ENCODE measurements around the gene MAOA.
"Not testable (repeated sequence)": the region's sequence is repeated elsewhere in the genome, so short reads cannot be mapped to it uniquely, and the experiment has no call there.

The MAOA gene

DNA sequence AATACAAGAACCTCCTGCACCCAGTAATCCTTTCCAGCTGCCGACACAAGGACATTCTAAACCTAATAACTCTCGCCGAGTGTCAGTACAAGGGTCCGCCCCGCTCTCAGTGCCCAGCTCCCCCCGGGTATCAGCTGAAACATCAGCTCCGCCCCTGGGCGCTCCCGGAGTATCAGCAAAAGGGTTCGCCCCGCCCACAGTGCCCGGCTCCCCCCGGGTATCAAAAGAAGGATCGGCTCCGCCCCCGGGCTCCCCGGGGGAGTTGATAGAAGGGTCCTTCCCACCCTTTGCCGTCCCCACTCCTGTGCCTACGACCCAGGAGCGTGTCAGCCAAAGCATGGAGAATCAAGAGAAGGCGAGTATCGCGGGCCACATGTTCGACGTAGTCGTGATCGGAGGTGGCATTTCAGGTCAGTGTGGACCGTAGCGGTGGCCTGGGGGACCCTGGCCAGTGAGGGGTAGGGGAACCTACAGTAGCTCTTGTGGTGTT, at the start of gene MAOA:
Gene MAOA, plus strand, starts transcription at position 295 of the 490 bp plus-strand sequence. Its CDS starts 43 bp downstream, at position 338.
- peak; percentile 4 for DNase-seq

DNA sequence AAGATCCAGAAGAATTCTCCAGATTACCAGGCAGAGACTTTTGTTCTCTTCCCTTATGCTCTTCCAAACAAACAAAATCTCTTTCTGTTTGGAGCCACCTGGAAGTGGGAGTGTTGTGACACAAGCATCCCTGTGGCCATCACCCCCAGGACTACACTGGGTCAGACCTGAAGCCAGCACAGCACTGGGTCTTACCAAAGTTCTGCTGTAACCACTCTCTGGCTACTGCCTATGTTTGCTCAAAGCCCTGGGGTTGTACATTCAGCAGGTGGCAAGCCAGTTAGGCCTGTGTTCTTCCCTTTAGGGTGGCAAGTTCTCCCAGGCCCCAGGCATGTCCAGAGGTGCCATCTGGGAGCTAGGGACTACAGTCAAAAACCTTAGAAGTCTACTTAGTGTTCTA, 43.7 kb upstream of the MAOA start:
- no peak for DNase-seq

DNA sequence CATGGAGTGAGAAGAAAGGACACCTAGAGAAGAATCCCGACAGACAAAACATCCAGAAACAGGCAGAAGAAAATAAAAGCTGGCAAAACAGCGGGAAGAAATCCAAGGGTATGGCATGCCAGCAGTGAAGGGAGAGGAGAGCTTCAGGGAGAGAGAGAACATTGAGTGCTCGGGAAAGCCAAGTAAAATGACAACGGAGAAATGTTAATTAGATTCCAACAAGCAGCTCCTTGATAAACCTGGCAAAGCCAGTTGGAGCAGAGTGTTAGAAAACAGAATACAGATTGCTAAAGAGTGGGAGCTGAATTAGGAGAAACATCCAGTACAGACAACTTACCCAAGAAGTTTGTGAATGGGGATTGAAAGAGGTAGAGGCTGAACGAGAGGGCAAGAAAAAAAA, 40.4 kb upstream of the MAOA start:
- no peak for DNase-seq

GRCh38 chrX:43618366-43619205, 37.5 kb upstream of the MAOA start:
- no peak for DNase-seq

DNA sequence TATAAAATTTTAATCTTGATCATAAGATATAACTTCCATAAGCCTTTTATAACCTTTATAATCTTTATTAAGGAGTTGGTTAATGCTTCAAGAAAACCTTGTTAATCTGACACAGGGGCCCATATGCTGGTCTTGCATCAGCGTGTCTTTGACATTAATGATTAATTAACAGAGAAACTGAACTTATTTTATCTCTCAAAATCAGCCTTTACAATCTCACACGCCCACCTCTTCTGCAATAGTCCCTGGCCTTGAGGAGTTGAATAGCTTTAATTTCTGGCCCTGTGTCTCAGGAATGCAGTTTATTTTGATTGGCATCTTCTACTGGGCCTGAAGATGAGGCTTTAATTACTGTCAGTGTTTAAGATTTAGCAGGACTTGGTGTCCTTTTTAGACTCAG, 36.2 kb upstream of the MAOA start:
- not testable (repeated sequence) for DNase-seq

- DNase-seq = no peak
Observed at GRCh38 chrX:43627147-43627546, 29.0 kb upstream of the MAOA start.

GRCh38 chrX:43627669-43628068, 28.4 kb upstream of the MAOA start:
- DNase-seq = no peak

GRCh38 chrX:43629229-43629628, 26.9 kb upstream of the MAOA start:
- DNase-seq = no peak

GRCh38 chrX:43631841-43632240, 24.3 kb upstream of the MAOA start:
- DNase-seq = no peak

DNA sequence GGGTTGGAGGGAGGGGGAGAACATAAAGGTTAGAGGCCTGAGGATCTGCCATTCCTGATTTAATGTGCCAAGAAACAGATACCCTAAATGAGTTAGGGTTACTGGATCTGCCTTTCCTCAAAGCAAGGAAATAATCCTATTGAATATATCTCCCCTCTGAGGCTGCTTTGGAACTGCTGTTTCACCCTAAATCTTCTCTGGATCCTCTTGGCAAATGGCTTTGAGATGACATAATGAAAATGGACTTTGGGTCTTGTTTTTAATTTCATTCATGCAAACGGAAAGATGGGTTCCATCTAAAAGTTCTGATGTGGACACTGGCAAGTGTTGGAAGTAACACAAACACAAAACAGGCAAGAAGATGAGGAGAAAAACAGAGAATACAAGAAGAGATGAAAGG, 23.0 kb upstream of the MAOA start:
- no peak for DNase-seq

DNA sequence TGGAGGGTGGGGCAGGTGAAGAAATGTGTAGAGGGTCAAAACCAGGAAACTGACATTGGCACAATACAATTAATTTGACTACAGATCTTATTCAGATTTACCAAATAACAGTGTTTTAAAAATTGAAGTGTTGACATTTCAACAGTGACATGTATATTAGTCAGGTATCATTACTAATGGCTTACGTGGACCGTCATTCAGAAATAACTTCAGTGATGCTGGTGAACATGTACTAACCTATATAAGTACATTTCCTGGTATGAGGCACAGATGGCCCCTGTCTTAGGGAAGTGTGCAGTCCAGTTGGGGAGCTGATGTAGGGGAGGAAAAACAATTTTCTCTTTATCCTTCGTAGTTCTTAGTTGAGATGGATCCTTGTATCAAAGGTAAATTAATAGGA, 22.3 kb upstream of the MAOA start:
- DNase-seq = no peak

DNA sequence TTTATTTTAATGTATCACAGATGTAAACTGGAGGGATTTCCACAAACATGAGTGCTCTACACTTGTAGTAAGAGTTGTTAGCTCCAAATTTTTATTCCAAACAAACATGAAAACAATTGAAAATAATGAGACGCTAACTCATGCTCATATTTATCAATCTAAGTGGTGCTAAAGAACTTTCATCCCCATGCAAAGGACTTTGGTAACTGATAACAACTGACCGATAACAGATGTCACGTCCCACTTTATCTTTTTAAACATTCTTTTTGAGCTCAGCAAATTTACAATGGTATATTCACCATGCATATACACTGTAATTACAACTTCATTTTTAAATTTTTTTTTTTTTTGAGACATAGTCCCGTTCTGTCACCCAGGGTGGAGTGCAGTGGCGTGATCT, 15.6 kb upstream of the MAOA start:
- DNase-seq = no peak

GRCh38 chrX:43641691-43642090, 14.4 kb upstream of the MAOA start:
- DNase-seq = no peak

DNA sequence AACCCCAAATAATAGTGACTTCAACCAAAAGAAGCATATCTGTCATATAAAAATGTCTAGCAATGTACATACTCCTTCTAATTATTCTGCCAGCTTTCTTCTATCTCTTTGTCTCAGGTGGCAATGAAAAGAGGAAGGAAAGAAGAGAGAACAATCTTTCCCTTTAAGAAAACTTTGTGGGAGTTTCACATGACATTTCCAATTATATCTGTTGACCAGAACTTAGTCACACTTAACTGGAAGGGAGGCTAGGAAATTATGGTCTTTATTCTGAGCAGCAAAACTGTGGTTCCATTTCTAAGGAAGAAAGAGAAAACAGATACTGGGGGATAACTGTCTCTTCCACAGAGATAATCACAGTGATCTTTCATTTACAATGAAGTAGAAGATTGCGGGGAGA, 12.9 kb upstream of the MAOA start:
- DNase-seq = no peak

- no peak for DNase-seq
Observed at GRCh38 chrX:43643662-43644061, 12.4 kb upstream of the MAOA start.

DNA sequence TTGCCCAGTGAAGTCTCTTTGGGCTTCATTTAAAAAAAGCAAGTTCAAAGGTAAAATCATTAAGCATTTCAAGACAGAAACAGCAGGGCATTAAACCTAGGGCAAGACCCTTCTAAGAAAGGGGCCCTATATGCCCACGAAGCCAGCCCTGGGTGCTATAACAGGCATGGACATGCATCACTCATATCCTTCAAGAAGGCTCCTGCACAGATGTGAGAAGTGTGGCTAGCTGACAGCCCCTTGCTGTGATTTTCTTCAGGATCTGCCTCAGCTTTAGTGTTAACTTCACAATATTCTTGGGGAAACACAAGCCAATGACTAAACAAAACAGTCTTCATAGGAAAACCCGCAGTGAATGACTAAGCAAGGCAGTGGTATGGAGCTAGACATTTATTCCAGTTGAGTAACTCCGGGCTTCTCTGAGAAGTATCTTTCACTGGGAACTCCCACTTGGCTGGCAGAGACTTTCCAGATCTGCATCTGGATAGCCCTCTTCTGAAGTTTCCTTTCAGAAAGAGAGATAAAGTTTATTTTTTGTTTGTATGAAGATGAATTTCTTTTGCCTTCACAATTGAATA, 11.9 kb upstream of the MAOA start:
- no peak for DNase-seq

DNA sequence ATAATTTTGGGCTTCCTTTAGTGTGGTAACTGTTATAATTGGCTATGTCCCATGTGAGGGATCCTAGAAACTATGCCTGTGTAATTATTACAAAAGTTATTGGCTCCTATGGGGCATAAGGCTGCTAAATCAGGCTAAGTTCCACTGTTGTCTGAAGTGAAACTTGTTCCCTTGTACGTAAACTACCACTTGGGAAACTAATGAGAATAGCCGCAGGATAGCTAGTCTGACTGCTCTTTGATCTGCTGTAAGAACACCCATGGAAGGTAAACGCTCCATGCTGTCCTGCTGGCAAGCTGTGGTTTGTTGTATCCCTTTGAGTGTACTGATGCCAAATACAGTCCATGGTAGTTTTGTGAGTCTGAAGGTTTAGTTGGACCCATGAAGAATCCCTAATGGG, 9.3 kb upstream of the MAOA start:
- no peak for DNase-seq

- DNase-seq = peak; percentile 87
Observed at GRCh38 chrX:43654431-43655150, 1.5 kb upstream of the MAOA start.

- DNase-seq = no peak
Observed at GRCh38 chrX:43655151-43656004, 721 bp upstream of the MAOA start.

GRCh38 chrX:43657671-43658070, 1.6 kb downstream of the MAOA start:
- DNase-seq = no peak

- DNase-seq = no peak
Observed at GRCh38 chrX:43661521-43662240, 5.6 kb downstream of the MAOA start.

DNA sequence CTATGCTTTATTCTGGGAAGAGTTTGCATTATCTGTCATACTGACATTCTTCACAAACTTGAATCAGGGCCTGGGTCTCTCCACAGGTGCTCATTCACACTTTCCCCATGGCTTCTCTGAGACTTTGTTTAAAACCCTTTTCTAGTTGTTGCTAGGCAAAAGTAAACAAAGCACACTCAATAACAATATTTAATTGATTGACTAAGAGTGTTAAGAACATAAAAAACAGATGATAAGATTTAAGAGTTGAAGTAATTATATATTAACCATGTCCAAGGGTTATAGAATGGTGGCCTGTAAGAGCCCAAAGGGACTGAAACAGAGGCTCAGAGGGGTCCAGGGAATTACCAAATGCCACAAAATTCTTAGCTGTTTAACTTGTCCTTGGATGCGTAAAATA, 7.1 kb downstream of the MAOA start:
- DNase-seq = no peak

All from NCI-H2029 (cell line).